GM19035 (cell line): ENCODE measurements around the gene COPB1.
A peak's percentile ranks its signal among the peaks of the same experiment; 100 is the strongest.

Experiments
- ATAC-seq: cut with Tn5 transposase; IDR thresholded peaks from one replicate; pipeline ENCODE4 v1.9.1; 2021; ENCODE audit not compliant: unreplicated experiment

Gene COPB1

DNA sequence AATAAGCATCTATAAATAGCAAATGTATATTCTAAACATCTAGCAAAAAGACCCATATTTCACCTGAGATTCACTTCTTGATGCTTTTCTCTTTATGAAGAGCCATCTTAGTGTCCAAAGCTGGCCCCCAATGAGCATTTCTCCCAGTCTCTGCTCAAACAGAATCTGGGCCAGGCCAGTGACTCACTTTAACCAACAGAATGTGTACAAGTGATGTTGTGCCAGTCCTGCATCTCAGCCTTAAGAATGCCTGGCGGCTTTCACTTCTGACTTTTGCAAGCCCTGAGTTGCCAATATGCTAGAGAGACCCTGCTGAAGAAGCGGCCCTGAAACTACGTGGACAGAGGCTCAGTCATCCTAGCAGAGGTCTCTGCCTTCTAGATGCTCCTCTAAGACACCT, 6.9 kb upstream of the COPB1 start:
- no peak for ATAC-seq

DNA sequence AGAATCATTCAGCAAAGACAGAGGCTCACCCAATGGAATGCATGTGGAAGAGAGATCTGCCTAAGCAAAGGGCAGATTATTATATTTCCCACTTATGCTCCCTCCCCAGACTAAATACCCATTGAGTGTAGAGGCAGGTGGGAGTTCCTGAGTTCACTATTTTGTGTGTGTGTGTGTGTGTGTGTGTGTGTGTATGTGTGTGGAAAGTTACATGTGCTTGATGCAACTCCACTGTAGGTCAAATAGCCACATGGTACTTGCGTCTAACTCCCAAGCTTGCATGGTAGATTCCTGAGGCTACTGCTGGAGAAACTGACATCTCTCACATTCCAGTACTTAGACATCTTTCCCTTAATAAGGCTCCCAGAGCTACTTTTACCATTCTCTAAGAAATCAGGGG, 3.4 kb upstream of the COPB1 start:
- no peak for ATAC-seq

DNA sequence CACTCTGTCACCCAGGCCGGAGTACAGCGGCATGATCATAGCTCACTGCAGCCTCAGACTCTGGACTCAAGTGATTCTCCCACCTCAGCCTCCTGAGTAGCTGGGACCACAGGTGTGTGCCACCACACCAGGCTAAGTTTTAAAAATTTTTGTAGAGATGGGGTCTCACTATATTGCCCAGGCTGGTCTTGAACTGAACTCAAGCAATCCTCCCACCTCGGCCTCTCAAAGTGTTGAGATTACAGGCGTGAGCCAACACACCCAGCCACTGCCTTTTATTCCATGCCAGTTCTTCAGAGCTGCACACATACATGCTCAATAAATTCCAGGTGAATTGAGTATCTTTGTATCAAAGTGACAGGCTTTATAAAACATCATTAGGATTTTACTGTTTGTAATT, 2.4 kb upstream of the COPB1 start:
- no peak for ATAC-seq

DNA sequence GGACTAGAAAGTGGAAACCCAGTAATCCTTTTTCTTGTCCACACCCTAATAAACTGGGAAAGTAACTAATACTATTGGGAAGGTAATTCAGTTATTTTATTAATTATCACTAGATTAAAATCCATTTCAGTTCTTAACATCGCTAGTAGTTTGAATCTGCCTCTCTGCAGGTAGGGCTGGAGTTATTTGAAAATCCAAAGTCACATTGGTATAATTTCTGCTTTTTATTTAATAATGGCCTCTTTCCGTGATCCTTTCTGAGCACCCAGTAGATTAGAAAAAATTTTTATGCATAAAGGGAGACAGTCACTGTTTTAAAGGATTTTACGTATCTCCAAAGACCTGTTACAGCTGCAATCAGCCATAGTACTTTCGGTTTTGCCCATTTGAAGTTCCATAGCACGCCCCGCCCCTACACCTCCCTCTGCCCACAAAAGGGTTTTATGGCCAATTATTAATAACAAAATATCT, 605 bp upstream of the COPB1 start:
- ATAC-seq = peak; percentile 55

DNA sequence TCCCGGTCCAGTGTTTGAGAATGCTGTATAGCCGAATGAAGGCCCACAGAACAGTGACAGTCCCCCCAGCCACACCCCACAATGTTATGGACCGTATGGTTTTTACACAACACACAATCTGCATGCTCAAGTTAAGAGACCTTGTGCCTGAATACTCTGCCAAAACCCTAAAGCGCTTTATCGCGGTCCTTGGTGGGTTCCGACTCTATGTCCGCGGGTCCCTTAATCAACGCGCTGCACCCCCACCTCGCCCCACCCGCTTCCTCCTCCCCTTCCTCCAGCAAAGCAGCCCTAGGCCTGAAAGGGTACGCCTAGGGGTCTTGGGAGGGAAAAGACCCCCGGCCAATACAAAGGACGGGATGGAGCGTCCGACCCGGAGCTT, 442 bp downstream of the COPB1 start:
- ATAC-seq = peak; percentile 13

DNA sequence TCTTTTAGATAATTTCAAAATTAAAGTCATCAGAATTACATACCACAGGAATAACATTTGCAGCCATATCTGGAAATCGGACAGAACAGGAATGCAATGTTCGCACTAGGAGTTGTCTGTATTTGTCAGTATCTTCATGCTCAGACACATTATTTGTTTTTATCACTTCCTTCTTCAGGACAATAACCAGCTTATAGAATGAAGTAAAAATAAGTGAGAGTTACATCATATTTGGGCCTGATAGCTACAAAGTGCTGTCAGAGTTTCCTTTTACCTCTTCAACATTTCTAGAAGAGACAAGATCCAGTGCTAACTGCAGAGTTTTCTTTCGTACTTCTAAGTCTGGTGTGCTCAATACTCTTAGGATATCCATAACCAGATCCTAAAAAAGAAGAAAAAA, 18.9 kb downstream of the COPB1 start:
- no peak for ATAC-seq

DNA sequence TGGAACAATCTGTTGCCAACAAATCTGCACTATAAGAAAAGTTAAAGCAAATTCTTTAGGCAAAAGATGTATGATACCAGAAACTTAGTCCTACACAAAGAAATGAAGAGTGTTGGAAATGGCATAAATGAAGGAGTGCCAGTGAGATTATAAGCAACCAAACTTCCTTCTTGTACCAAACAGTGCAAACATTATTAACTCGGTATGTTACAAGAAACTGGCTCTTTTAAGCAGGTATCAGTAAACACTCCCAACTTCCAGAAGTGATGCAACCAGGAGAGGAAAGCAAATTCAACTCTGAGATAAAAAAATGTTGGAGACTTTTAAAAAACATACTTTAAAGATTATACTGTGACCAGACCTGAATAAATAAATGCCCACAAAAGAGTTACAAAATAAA, 28.5 kb downstream of the COPB1 start:
- ATAC-seq = no peak

DNA sequence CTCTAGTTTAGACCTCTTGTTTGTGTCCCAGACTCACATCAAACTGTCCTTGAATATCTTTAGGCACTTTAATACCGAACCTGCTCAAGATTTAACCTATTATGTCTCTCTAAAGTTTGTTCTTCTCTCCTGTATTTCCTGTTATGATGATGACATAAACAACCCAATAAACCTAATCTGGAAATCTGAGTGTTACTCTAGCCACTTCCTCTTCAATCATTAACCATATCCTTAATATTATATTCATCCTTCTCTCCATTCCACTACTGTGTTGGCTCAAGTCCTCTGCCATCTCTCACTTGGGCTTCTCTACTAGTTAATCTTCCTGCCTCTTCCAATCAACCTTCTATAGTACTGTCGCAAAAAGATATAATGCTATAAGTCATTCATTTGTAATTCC, 36.0 kb downstream of the COPB1 start:
- no peak for ATAC-seq

DNA sequence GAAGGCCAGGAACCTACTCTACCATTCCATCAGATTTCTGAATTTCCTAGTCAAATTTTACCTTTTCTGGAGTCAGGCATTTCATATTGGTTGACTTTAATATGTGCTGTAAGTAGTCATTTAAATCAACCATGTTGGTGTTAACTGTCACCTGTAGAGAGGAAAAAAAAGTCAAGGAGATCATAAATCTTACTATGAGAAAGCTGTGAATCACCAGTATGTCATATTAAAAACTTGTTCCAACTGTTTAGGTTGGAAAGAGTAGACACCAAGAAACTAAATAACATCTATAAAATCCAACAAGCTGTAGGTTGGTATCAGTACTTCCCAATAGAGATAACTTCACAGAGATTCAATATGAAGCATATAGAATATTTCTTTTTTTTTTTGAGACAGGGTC, 39.5 kb downstream of the COPB1 start:
- no peak for ATAC-seq

DNA sequence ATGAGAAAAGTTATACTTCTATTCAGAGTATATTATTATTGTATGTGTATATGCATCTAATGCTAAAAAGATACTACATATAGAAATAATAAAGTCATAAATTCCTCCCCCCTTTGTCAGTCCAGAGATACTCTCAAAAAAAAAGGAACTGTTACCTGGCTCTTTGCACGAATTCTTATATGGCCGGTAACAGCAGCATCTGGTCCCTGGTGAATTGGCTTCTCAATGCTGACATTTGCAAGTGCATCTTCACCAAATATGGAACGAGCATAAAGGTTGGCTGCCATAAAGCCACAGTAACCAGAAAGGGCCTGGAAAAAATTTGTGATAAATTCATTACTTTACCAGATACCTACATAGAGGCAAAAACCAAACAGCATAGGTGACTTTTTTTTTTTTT, 41.2 kb downstream of the COPB1 start:
- no peak for ATAC-seq

DNA sequence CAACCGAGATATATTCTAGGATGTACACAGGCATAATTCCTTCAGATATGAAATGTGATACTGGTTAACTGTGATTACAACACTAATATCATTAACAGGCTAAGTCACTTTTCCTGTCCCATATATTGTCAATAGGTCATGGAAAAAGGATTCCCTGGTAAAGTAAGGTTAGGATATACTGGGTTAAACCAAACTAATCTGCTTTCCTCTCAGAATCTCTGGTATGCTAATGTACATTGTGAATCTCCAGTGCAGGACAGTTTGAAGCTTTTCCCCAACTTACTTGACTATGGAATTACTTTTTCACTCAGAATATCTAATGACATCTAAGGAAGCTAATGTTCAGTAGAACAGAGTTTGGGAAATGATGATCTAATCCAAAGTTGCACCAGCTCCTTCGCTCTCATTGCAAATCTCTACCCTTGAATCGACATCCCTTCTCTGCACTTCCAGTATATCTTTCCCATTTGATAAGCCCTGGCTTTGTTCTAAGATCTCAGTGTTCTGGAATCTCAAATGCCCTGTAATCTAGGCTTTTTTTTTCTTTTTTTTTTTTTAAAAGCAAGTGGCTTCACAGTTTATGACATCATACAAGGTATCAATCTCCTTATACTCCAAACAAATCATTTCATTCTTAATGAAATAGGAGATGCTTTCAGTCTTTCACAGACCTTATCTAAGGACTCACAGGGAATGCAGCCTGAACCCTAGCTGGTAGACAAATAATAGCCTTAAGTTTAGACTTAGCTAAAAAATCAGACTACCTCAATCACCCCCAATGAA, 43.8 kb downstream of the COPB1 start:
- ATAC-seq = no peak

DNA sequence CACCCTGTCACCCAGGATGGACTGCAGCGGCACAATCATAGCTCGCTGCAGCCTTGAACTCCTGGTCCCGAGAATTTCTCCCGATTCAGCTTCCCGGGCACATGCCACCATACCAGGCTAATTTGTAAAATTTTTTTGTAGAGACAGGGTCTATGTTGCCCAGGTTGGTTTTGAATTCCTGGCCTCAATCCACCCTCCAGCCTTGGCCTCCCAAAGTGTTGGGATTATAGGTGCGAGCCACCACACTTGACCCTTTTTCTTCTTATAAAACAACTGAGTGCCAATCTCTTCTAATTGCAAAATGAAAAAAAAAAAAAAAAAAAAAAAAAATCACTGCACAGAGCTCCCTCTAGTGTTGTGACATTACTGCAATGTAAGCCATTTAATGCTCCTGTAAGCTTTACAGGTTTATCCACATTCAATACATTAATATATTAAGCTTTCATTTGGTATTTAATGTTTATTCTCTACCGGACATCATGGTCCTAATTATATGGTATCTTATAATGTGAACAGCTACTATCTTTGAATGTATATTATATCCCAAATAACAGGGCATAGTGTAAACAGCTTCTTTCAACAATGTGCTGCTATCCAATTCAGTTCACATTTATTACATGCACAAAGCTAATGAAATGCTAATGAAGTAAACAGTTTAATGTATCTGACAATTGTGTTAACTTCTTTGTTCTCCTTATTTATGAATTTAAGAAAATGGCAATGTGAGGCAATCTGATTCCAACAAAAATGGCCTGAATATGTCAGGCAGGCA, 44.6 kb downstream of the COPB1 start:
- no peak for ATAC-seq

DNA sequence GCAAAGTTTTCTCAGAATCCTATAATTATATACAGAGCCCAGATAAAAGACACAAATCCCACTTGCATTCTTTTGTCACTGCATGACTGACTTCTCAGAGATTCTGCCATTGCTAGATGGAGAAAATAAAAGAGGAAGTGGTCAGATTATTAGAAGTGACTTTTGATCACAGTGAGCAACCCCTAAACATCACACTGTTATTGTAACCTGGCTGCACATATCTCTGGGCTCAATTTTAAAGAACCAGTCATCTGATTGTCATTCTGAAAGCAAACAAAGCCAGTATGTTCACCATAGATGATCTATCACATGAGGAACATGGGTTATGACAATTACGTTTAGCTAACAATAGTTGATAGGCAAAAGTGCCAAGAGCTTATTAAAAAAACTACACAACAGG, 47.8 kb downstream of the COPB1 start:
- no peak for ATAC-seq

DNA sequence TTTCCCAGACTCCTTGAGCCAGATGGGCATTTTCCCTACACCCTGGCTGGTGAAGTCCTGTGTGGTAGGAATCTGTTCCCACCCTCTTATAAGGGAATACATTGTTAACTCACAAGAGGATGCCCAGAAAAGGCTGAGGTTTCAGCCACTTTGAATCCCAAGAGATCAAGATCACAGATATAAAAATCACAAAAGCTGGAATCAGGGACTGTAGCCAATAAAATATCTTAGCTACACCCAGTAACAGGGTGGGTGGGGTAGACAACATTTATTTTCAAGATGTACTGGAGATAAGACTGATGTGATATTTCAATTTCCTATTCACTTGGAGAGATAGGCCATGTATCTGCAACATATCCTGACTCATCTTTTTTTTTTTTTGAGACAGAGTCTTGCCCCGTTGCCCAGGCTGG, 50.3 kb downstream of the COPB1 start:
- no peak for ATAC-seq

DNA sequence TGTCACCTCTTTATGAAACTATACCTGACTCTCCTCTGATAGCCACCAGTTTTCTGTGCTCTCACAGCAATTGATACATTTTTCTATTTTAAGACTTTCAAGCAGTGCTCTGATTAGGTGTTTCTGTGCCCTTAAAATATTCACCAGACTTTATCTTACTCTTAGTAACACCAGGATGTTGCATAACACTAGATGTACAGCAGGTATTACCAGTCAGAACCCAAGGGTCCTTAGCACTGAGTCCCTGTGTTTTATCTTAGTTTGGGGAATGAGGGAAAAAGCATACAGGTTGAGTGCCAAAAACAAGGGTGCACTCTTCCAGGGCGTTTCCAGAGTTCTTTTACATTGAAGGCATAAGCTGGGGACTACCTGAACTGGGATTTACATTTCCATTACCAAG, 51.4 kb downstream of the COPB1 start:
- no peak for ATAC-seq

DNA sequence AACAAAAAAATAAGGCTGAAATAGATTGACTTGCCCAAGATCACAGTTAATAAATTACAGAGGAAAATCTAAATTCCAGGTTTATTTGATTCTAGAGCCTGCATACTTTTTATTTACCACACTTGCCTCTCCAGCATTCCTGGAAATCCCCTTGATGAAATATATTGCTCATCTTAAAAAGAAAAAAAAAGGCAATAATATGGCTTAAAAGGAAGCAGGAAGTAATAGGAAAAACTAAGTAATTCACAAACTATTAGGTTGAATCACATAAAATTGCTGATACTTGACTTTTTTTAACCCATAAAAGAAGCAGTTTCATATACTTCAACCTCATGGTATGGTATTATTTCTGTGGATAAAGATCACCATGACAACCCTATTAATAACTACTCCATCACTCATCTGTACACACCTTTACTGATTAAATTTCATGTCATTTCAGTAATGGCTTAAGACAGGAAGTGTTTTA, 52.9 kb downstream of the COPB1 start:
- ATAC-seq = no peak

DNA sequence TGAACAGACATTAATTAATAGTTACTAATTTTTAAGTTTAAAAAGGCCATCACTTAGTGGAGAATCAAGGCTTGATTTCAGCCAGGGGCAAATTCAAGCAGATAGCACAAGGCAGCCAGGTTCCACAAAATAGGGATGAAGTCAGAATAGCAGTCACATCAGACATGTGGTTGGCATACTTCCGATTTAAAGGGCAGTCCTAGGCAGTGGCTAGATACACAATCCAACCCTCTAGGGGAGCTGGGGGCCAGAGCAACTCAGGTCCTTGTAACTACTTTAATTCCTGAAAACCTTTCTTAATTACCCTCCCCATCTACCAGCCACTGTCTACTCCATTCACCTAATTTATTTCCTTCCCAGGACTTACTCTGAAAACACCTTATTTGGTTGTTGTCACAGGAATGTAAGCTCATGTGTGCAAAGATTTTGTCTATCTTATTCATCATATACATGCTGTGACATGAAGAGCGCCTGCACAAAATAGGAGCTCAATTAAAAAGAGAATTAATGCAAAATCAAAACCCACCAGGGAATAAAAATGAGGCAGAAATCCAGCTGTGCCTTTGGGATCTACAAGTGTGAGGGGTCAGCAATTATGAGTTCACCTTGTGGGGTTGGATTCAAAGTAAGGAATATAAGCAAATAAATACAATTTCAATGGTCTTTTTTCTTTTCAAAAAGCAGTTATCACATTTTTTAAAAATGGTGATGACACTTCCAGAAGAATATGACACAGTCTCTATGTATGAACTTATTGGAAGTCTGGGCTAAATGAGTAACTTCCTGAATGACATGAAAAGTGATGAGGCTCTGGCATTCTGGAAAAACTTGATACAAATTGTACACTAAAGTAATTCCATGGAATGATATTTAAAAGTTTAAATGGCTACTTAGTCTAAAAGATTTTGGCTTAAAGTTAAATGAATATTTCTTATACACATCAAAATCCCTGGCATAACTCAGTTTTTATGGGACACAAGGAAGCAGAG, 53.8 kb downstream of the COPB1 start:
- ATAC-seq = no peak

DNA sequence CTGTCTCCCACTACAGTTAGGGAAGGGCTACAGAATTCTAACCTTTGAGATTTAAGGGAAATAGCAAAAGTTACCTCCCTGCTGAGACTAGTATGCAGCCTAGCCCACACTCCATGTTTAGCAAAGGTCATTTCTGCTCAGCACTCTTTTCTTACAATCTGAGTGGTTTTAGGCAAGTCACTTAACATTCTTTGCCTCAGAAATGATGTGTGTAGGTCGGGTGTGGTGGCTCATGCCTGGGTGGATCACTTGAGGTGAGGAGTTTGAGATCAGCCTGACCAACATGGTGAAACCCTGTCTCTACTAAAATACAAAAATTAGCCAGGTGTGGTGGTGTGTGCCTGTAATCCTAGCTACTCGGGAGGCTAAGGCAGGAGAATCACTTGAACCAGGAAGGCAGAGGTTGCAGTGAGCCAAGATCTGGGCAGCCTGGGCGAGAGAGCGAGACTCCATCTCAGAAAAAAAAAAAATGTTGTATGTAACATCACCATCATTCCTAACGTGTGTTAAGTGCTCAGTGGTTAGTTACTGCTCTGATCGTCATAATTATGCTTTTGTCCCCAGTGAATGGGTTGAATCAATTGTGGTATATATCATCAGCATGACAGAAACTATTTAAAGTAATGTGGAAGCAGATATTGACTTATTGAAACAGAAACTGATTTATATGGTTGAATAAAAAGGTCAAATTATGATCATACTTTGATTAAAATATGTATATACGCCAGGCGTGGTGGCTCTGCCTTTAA, 55.0 kb downstream of the COPB1 start:
- no peak for ATAC-seq

DNA sequence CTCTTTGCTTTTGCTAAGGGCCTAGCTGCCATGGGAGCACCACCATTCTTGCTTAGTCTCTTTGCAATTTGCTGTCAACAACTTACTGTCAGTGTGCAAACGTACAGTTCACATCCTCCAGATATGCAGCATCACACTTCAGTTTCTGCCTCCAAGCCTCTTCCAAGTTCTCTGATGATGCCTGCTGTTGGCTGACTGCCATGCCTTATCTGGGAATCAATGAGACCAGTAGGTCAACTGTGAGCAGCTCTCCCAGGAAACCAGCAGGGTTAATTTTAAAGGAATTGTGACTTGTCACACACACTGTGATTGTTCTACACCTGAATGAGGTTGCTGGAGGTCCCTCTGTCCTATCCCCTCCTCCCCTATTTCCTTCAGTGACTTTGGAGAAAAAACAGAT, 56.0 kb downstream of the COPB1 start:
- ATAC-seq = no peak

DNA sequence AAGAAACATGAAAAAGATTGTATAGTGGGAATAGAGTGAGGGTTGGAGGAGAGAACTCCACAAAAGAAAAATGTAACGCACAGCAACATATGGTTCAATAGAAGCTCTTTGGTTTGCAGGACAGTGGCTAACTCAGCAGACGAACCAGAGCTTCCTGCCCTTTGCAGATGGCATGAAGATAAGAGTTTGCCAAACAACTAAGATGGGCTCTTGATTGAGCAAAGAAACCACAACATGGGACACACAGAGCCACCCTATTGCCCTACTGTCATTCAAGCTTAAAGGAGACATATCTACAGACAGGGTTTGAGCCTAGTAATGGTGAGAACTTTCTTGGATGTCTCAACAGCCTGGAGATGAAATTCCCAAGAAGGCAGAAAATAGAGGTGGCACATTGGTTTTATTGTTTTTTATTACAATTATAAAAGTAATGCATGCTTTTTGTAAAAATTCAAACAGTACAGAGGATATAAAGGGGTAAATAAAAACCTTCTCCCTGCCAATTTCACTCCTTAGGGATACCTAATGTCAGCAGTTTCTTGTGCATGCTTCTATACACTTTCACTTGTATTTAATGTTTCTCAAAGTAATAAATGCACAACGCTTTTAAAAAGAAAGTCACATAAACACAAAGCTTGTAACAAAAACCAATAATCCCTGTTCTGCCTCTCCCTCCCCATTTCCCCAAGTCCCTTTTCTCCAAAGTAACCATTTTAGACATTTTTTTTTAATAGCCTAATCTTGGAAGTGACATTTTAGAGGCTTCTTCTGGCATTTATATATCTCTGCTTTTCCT, 63.7 kb downstream of the COPB1 start:
- no peak for ATAC-seq
